Testis (tissue), 3 donors: ENCODE data around the gene RSF1. TPM values are rescaled to one million over a fixed set of nuclear protein-coding genes. Genes with fewer than 3 reads are reported as not detected.

ENCODE experiments used
- DNase-seq: peaks from one replicate; pipeline ENCODE4 v3.0.0-alpha.2; 2019
- H3K27ac ChIP-seq, 2 donors: fragments of 200-600 bp; sonication (generic); one replicate each; pipeline ENCODE4 v1.5.1; 2019
- H3K27me3 ChIP-seq: fragments of 200-600 bp; sonication (generic); one replicate; pipeline ENCODE4 v1.5.1; 2019
- H3K36me3 ChIP-seq: fragments of 200-600 bp; sonication (generic); one replicate; pipeline ENCODE4 v1.5.1; 2017; ENCODE audit warnings: low read depth; ENCODE audit errors: missing control alignments
- H3K4me1 ChIP-seq: fragments of 200-600 bp; sonication (generic); one replicate; pipeline ENCODE4 v1.5.1; 2019
- H3K4me3 ChIP-seq, 2 donors: fragments of 200-600 bp; sonication (generic); one replicate each; pipeline ENCODE4 v1.5.1; 2017 to 2019
- H3K9me3 ChIP-seq: fragments of 200-600 bp; sonication (generic); one replicate; pipeline ENCODE4 v1.5.1; 2017
- POLR2A ChIP-seq: fragments of 450-650 bp; IDR thresholded peaks from one replicate; pipeline ENCODE4 v1.6.1; 2017; ENCODE audit warnings: antibody characterized with exemption, mild to moderate bottlenecking, moderate library complexity
- WGBS, 2 donors: methylation state at CpG; one replicate each; pipeline ENCODE4 v1.1.5; 2018; 5-methylcytosine and 5-hydroxymethylcytosine counted together
- intact Hi-C: fragments of 100-400 bp; cut with DNase I; formaldehyde crosslinking; loops from one replicate; pipeline ENCODE4 v1.15.1; 2023; ENCODE audit warnings: low total_unique reads
- polyA plus RNA-seq: library from polyadenylated mRNA; stranded (reverse); fragments of 350-450 nt; fragmentation: Illumina TruSeq; extraction: RNeasy Lipid Tissue Mini Kit (QIAGEN cat#74804); gene quantifications from one replicate; pipeline ENCODE4 v1.2.3, GENCODE V29; 2014; ENCODE audit warnings: low read depth, low replicate concordance; ENCODE audit not compliant: insufficient read depth
- total RNA-seq, 2 donors: library from RNA; depleted of rRNA; stranded (reverse); fragments of >200 nt; gene quantifications; one replicate each; pipeline ENCODE4 v1.2.3, GENCODE V29; 2016
- TF ChIP-seq, protein P1 (sequence below), 3 experiments: fragments of 450-650 bp in 2 of 3; fragments of 200-600 bp in 1 of 3; sonication (generic) in 1 of 3; IDR thresholded peaks; one replicate each; pipeline ENCODE4 v1.5.1; 2016 to 2019; ENCODE audit warnings: antibody characterized with exemption in 3 of 3, mild to moderate bottlenecking in 2 of 3, moderate library complexity in 1 of 3

RSF1 gene
- total and polyA plus RNA-seq, 3 donors from 2014 or later, result 17.7 to 168 (median 94.6) TPM

DNA sequence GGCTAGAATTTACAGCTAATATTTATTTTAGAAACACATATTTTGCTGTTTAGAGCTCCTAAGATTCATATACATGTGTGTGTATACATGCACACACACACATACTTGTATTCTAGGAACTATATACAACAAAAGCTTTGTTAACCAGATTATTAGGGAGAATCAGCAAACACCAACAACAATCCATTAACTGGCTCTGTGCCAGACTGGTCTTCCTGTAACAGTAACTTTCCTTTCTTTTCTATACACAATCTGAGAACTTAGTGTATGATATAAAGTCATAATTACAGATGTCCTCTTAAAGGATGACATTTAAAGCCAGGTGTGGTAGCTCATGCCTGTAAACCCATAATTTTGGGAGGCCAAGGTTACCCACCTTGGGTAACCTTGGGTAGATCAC is 133.4 kb downstream of the RSF1 start:
- H3K9me3 ChIP-seq, result no peaks in the 10 kb centered on the region
- no peak overlapping the region for H3K27ac ChIP-seq

DNA sequence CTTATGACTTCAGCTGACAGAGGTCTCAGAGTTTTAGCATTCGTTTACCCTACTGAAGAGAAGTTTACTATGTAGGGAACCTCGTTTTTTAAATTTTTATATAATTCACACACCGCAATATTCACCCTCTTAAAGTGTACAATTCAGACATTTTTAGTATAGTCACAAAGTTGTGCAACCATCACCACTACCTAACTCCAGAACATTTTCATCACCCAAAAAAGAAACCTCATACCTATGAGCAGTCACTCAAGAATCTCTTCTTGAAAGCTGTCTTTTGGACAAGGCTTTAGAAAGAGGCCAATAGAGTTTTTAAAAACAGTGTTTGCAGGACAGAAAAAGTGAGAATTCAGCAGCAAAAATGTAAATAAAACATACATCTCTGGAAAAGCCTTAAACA is 143.4 kb downstream of the RSF1 start:
- DNase-seq, result no peak
- Histone ChIP-seq H3K27ac (no peak overlapping the region), H3K27me3 (no peaks in the 10 kb centered on the region), H3K4me1 (no peaks in the 10 kb centered on the region), H3K9me3 (no peaks in the 10 kb centered on the region), H3K36me3 (no peaks in the 10 kb centered on the region), H3K4me3 (no peak overlapping the region)
- TF ChIP-seq, protein P1, sequence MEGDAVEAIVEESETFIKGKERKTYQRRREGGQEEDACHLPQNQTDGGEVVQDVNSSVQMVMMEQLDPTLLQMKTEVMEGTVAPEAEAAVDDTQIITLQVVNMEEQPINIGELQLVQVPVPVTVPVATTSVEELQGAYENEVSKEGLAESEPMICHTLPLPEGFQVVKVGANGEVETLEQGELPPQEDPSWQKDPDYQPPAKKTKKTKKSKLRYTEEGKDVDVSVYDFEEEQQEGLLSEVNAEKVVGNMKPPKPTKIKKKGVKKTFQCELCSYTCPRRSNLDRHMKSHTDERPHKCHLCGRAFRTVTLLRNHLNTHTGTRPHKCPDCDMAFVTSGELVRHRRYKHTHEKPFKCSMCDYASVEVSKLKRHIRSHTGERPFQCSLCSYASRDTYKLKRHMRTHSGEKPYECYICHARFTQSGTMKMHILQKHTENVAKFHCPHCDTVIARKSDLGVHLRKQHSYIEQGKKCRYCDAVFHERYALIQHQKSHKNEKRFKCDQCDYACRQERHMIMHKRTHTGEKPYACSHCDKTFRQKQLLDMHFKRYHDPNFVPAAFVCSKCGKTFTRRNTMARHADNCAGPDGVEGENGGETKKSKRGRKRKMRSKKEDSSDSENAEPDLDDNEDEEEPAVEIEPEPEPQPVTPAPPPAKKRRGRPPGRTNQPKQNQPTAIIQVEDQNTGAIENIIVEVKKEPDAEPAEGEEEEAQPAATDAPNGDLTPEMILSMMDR (IDR thresholded peaks at IDR 0.05), result no peak
- TF ChIP-seq POLR2A, result no peak
- intact Hi-C loops, result no loop called here
- WGBS, 2 donors, result 90% methylated on average over 3 of the region's 3 CpGs

More for the DNA sequence above, 133.4 kb downstream of the RSF1 start:
- intact Hi-C loops, result no loop called here
- Histone ChIP-seq H3K36me3 (no peaks in the 10 kb centered on the region), H3K4me3 (no peak overlapping the region), H3K4me1 (no peaks in the 10 kb centered on the region), H3K27me3 (no peaks in the 10 kb centered on the region)
- no peak for TF ChIP-seq POLR2A
- TF ChIP-seq, protein P1 (IDR thresholded peaks at IDR 0.05), result no peak
- DNase-seq, result no peak

DNA sequence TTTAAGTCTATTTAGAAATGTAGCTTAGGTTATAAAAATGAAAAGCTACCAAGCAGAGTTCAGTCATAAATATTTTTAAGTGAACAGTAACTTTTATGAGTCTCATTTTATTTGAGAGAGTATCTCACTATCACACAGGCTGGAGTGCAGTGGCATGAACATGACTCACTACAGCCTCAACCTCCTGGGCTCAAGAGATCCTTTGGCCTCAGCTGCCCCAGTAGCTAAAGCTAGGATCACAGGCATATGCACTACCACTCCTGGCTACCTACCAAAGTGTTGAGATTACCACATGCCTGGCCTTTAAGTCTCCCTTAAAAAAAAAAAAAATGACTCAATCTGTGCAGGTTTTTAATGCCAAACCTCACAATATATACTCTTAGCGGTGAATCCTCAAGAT is 148.3 kb downstream of the RSF1 start:
- no peak for DNase-seq
- Histone ChIP-seq H3K27me3 (no peaks in the 10 kb centered on the region), H3K36me3 (no peaks in the 10 kb centered on the region), H3K4me3 (no peak overlapping the region), H3K4me1 (no peaks in the 10 kb centered on the region), H3K27ac (no peak overlapping the region), H3K9me3 (no peaks in the 10 kb centered on the region)
- WGBS, 2 donors, result 95 to 97% methylated on average over 1 of the region's 1 CpG
- TF ChIP-seq POLR2A, result no peak
- TF ChIP-seq, protein P1 (IDR thresholded peaks at IDR 0.05), result no peak
- intact Hi-C loops, result no loop called here

DNA sequence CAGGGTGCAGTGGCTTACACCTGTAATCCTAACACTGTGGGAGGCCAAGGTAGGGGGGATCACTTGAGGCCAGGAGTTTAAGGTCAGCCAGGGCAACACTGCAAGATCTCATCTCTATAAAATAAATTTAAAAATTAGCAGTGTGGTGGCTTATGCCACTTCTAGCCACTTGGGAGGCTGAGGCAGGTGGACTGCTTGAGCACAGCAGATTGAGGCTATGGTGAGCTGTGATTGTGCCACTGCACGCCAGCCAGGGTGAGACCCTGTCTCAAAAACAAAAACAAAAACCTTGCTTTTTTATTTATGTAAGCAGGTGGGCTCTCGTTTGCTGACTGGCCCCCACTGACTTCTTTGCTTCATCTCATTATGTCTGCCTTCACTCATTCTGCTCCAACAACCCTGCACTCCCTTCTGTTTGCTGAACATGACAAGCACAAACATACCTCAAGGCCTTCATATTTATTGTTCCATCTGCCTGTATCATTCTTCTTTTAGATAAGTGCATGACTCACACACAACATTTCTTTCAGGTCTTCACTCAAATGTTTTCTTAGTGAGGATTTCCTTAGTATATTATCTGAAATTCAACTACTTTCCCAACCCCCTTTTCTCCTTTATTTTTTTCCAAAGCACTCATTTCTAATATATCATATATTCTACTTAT is 150.5 kb downstream of the RSF1 start:
- no peaks in the 10 kb centered on the region for H3K27me3 ChIP-seq
- no peak for DNase-seq
- H3K36me3 ChIP-seq, result no peaks in the 10 kb centered on the region
- intact Hi-C loops, result no loop called here
- WGBS, 2 donors, result 90 to 93% methylated on average over 2 of the region's 2 CpGs
- no peak overlapping the region for H3K4me3 ChIP-seq
- TF ChIP-seq, protein P1 (IDR thresholded peaks at IDR 0.05), result no peak
- TF ChIP-seq POLR2A, result no peak
- no peaks in the 10 kb centered on the region for H3K9me3 ChIP-seq
- no peak overlapping the region for H3K27ac ChIP-seq
- no peaks in the 10 kb centered on the region for H3K4me1 ChIP-seq

DNA sequence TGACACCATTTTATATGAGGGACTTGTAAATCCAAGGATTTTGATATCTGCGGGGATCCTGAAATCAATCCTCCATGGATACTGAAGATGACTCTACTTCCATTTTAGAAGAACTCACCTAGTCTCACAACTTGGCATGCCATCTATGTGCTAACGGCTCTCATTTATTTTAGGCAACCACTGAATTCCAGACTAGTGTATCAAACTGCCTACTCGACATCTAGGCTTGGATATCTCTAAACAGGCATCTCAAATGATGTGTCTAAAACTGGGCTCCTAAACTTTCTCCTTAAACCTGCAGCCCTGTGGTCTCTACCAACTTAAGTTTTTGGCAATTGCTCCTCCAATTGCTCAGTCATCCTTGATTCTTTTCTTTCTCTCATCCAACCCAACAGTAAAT is 151.8 kb downstream of the RSF1 start:
- DNase-seq, result no peak
- no peak overlapping the region for H3K4me3 ChIP-seq
- no peaks in the 10 kb centered on the region for H3K36me3 ChIP-seq
- WGBS, 2 donors, result 91 to 95% methylated on average over 3 of the region's 3 CpGs
- no peaks in the 10 kb centered on the region for H3K9me3 ChIP-seq
- intact Hi-C loops, result no loop called here
- TF ChIP-seq, protein P1 (IDR thresholded peaks at IDR 0.05), result no peak
- no peak for TF ChIP-seq POLR2A
- no peak overlapping the region for H3K27ac ChIP-seq
- no peaks in the 10 kb centered on the region for H3K4me1 ChIP-seq
- H3K27me3 ChIP-seq, result no peaks in the 10 kb centered on the region
